ENCODE results near the gene ASB15.

DNA sequence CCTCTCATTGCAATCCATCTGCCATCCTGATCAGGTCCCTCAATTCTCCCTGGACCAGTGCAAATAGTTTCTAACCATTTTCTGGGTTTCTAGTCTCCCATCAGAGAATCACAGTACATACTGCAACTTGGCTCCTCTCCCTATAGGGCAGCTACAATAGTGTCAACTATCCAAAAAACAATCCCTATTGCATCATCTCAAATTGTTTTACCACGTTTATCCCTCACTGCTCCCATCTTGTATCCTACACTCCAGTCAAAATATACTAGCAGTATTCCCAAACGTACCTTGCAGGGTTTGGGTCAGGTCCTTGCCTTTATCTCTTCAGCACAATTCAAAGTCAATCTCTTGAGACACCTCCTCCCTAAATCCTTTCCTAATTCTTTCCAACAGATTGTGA is 23.6 kb downstream of the ASB15 start:
- TF ChIP-seq POLR2AphosphoS5 (IDR thresholded peaks at IDR 0.05) (no peak), POLR2A (IDR thresholded peaks at IDR 0.05) (no peak)
